SH-SY5Y (cell line): Measurements from ENCODE around the gene MALL.

Experiments
- GATA2 ChIP-seq: IDR thresholded peaks from 2 replicates; pipeline ENCODE4 v1.6.1; 2011; ENCODE audit warnings: mild to moderate bottlenecking, low read depth, low read length
- GATA3 ChIP-seq: IDR thresholded peaks from 2 replicates; pipeline ENCODE4 v1.6.1; 2011; ENCODE audit warnings: low read depth, mild to moderate bottlenecking, low read length, moderate library complexity

- TF ChIP-seq GATA2: no peak
- no peak for TF ChIP-seq GATA3
These were observed 16.6 kb downstream of the MALL start for GRCh38 chr2:110099038-110099425.
